ENCODE measurements around the gene ADCY3.

GRCh38 chr2:24888177-24888576 is 31.9 kb downstream of the ADCY3 start:
- TF ChIP-seq POLR2A (IDR thresholded peaks at IDR 0.05) (no peak), CTCF (IDR thresholded peaks at IDR 0.05) (no peak)

Data from adrenal gland (tissue), 5 donors.